ENCODE data around the gene MYL5. TPM values are rescaled to one million over a fixed set of nuclear protein-coding genes. Genes with fewer than 3 reads are reported as not detected.

MYL5 gene
- total and polyA plus RNA-seq, 2 of the 13 experiments (the other 11 are each of a cell fraction or from before 2014, with no cell fraction given): 6.5 to 16.0 TPM

GRCh38 chr4:673349-674091 is 822 bp upstream of the MYL5 start (continued):
- TF ChIP-seq ZBTB43 (CRISPR knock-in tag; conservative IDR thresholded peaks at IDR 0.05) (no peak), ZBTB49 (CRISPR knock-in tag; IDR thresholded peaks at IDR 0.05; ENCODE audit: borderline replicate concordance) (no peak), PHF20 (CRISPR knock-in tag; IDR thresholded peaks at IDR 0.05) (no peak), THAP11 (CRISPR knock-in tag; IDR thresholded peaks at IDR 0.05) (no peak), KLF12 (CRISPR knock-in tag; IDR thresholded peaks at IDR 0.05; ENCODE audit: borderline replicate concordance) (no peak), HNF1B (CRISPR knock-in tag; IDR thresholded peaks at IDR 0.05) (no peak), ZNF225 (CRISPR knock-in tag; IDR thresholded peaks at IDR 0.05) (no peak), MTA1 (CRISPR knock-in tag; IDR thresholded peaks at IDR 0.05; ENCODE audit: borderline replicate concordance) (no peak), EHMT2 (IDR thresholded peaks at IDR 0.05; ENCODE audit: borderline replicate concordance, low read depth, low read length) (no peak), FIP1L1 (IDR thresholded peaks at IDR 0.05; ENCODE audit: borderline replicate concordance, insufficient read depth, low read depth, low read length) (no peak), TGIF2 (CRISPR knock-in tag; IDR thresholded peaks at IDR 0.05) (no peak), ZNF781 (CRISPR knock-in tag; IDR thresholded peaks at IDR 0.05; ENCODE audit: borderline replicate concordance, not compliant biosample characterization) (peak; percentile 53), ATRX (CRISPR knock-in tag; IDR thresholded peaks at IDR 0.05; ENCODE audit: borderline replicate concordance) (no peak), CSRNP1 (CRISPR knock-in tag; IDR thresholded peaks at IDR 0.05) (0 out of 2 replicates have a peak, but pooled peaks have one; percentile 27), ZNF615 (CRISPR knock-in tag; IDR thresholded peaks at IDR 0.05; ENCODE audit: borderline replicate concordance) (no peak), PAX8 (CRISPR knock-in tag; IDR thresholded peaks at IDR 0.05; ENCODE audit: borderline replicate concordance) (0 out of 2 replicates have a peak, but pooled peaks have one; percentile 5), ZNF720 (CRISPR knock-in tag; IDR thresholded peaks at IDR 0.05) (no peak), E2F5 (CRISPR knock-in tag; conservative IDR thresholded peaks at IDR 0.05) (peak; percentile 84), JDP2 (CRISPR knock-in tag; IDR thresholded peaks at IDR 0.05; ENCODE audit: borderline replicate concordance) (no peak)
